EH (cell line): ENCODE results near the gene CYB5RL.
"Not testable (repeated sequence)": the region's sequence is repeated elsewhere in the genome, so short reads cannot be mapped to it uniquely, and the experiment has no call there.

Source experiments
- DNase-seq: peaks from one replicate; pipeline ENCODE4 v3.0.0-alpha.2; 2015; ENCODE audit warnings: low read depth

Gene CYB5RL

DNA sequence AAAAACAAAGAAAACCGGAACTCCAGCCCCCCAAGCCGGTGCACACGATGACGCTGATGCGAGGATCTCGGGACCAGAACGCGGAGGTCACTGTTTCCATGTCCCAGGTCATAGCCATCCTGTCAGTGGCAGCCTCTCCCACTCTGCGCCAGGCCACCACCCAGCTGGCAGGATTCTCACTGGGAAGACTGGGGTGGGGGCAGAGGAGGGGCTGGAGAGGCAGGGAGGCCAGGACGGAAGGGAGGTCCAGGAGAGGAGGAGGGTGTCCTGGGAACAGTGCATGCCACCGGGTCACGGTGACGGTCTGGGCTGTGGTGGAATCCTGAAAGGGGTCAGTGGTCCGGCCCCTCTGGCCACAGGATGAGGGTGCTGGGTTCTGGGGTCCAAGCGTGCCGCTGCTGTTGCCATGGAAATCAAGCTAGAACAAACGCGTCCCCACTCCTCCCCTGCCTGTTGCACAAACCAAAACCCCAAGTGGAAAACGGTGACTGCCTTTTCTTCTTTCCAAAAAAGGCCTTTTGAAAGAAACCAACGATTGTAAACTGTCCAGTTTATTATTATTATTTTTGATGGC, 26.2 kb upstream of the CYB5RL start:
- DNase-seq = no peak

DNA sequence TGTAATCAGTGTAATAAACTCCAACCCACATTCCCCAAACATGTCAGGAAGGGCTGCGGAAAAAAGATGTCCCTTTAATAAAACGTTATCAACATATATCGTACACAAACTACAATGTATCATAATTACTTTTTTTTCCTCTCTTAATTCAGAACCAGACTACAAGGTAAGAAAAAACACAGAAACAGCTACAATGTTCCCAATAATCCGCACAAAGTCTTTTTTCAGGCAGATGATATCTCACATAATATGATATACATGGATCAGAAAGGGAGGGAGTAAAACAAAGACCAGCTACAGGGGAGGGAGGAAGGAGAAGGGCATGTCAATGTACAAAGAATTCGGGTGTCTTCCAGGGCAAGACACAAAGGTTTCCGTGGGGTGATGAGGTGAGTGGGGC, 25.5 kb upstream of the CYB5RL start:
- DNase-seq = no peak

- no peak for DNase-seq
Measured at GRCh38 chr1:54224233-54224632, 24.4 kb upstream of the CYB5RL start.

- no peak for DNase-seq
Measured at GRCh38 chr1:54223441-54224202, 23.8 kb upstream of the CYB5RL start.

- no peak for DNase-seq
Measured at GRCh38 chr1:54222711-54223110, 22.9 kb upstream of the CYB5RL start.

- no peak for DNase-seq
Measured at GRCh38 chr1:54221867-54222484, 22.1 kb upstream of the CYB5RL start.

DNA sequence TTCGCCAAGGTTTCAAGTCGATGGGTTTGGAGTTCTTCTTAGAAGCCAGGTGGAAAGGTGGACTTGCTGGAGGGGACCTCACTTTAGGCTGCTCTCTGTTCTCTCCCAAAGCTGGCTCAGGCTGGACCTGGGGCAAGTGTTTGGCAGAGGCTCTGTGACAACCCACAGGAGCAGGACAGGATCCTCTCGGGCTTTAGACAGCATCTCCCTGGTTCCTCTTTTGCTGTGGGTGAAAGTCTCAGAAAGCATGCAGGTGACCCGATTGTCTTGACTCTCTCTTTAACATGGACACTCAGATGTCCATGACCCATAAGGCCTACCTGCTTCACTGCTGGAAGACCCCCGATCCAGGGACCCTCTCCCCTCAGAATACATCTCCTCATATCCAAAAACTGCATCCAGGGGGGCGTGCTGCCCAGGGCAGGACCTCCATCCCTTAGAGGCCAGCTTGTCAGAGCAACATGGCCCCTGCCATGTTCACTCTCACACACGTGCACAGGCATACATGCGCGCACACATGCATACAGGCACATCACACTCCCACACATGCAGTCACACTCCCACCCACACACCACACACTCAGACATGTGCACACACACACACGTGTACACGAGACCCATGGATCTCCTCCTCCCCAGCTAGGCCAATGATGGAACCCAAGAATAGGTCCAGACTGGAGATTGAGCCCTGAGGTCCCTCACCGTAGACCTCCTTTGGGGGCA, 21.4 kb upstream of the CYB5RL start:
- no peak for DNase-seq

- DNase-seq = peak; percentile 52
Measured at GRCh38 chr1:54220004-54220811, 20.4 kb upstream of the CYB5RL start.

DNA sequence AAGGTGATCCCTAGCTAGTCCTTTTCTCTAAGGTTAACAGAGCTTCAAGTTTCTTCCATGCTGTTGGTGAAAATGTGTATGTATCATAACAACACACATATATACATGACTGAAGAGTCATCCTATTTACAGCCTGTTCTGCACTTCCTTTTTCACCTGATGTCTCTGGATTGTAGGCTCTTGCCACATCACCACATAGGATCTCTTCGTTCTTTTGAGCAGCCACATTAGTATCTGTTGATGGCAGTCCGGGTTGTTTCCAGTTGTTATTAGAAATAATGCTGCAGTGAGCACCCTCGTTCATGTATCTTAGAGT, 19.8 kb upstream of the CYB5RL start:
- DNase-seq = no peak

DNA sequence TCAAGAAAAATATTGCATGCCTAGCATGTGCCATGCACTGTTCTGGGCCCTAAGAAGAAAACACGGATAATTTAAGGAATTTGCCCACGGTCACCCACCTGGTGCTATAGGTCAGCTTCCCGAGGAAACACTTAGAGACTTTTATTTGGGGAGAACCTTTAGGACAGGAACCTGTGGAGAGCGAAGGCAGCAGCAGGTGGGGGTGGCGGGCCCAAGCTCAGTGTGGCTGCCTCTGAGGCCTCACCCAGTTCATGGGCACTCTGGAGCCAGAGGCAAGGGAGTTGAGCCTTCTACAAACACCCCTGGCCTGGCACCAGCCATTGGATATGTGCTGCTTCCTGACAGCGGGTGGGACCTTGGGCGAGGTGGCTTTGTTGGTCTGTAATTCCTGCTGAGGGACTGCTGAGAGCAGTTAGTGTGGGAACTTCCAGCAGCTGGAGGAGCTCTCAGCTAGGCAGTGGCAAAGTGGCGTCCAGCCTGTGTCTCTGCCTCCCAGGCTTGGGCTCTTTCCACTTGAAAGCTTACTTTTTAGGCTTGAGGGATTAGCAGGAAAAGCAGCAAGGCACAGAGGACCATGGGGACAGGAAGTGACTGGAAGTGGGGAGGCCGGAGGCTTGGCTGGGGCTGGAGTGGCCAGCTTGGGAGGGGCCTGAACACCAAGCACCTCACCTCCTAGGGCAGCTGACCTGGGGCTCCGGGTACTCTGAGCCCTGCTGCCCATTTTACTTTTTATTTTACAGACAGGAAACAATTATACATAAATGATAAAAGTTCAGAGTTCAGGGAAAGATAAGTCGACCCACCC, 19.3 kb upstream of the CYB5RL start:
- peak; percentile 12 for DNase-seq

DNA sequence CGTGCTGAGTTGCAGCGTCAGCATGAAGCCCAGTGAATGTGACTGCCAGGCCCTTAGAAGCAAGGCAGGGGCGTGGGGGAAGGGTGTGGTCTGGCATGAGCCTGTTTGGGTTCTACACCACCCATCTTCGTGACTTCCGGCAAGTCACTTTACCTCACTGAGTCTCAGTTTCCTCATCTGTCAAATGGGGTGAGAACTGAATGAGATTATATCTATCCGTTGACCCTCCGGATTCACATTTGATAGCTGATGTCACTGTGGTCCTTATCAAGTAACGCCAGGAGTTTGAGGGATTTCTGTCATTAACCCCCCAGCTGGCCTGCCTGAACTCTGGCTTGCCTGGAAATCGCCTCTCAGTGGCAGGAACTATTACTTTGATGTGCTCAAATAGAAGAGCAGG, 15.7 kb upstream of the CYB5RL start:
- no peak for DNase-seq

GRCh38 chr1:54212872-54213271, 13.0 kb upstream of the CYB5RL start:
- no peak for DNase-seq

GRCh38 chr1:54207896-54208295, 8.1 kb upstream of the CYB5RL start:
- not testable (repeated sequence) for DNase-seq

DNA sequence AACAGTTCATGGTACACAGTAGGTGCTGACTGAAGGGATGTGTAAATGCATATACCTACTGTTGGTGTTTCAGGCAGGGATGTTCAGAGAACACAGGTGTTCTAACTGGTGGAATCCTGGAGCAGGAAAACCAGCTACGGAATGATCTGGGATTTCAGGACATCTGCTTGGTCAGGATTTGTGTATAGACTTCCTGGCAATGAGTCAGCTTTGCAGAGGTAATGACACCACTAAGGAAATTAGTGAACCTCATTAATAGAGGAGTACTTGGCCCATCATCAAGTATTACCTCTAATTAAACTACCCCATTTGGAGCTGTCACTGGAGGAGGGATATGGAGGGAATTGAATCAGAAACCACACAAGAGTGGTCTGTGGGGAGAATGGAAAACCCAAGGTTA, 7.5 kb upstream of the CYB5RL start:
- no peak for DNase-seq

DNA sequence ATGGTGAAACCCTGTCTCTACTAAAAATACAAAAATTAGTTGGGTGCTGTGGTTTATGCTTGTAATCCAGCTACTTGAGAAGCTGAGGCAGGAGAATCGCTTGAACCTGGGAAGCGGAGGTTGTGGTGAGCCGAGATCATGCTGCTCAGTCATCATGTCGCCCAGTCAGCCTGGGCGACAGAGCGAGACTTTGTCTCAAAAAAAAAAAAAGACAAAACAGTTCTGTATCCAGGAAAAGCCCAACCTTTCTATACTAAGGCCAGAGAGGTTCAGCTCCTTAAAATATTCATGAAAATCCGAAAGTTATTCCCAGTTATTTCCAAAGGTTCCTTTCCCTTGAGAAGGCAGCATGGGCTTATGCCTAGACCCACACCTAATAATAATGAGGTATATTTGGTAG, 4.4 kb upstream of the CYB5RL start:
- DNase-seq = no peak

GRCh38 chr1:54200519-54200997, 728 bp upstream of the CYB5RL start:
- peak; percentile 19 for DNase-seq

DNA sequence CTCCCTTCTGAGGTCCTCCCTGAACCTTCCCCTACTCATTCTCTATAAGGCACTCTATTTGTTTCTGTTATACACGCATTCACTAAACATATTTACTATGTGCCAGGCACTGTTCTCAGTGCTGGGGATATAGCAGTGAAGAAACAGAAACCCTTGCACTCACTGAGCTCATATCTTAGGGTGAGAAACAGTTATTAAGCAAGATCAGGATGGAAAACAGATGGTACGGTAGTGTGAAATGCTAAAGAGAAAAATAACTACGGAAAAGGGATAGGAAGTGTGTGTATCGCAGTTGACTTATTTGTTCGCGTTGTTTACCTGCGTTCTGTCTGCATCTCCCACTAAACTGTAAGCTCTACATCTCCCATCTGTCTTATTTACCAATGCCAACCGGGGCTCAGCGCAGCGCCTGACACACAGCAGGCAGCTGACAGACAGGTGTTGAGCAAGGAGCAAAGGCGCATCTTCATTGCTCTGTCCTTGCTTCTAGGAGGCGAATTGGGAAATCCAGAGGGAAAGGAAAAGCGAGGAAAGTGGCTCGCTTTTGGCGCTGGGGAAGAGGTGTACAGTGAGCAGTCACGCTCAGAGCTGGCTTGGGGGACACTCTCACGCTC, 572 bp downstream of the CYB5RL start:
- DNase-seq = no peak

DNA sequence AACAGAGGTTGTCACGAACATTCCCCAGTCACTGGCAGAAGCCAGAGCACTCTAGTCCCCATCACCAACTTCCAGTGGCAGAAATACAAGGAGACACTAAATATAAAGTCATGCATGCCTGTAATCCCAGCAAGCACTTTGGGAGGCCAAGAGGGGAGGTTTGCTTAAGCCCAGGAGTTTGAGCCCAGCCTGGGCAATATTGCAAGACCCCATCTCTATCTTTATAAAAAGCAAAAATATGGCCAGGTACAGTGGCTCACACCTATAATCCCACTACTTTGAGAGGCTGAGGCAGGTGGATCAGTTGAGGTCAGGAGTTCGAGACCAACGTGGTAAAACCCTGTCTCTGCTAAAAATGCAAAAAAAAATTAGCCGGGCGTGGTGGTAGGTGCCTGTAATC, 6.4 kb downstream of the CYB5RL start:
- no peak for DNase-seq

GRCh38 chr1:54191525-54191924, 8.3 kb downstream of the CYB5RL start:
- DNase-seq = no peak

DNA sequence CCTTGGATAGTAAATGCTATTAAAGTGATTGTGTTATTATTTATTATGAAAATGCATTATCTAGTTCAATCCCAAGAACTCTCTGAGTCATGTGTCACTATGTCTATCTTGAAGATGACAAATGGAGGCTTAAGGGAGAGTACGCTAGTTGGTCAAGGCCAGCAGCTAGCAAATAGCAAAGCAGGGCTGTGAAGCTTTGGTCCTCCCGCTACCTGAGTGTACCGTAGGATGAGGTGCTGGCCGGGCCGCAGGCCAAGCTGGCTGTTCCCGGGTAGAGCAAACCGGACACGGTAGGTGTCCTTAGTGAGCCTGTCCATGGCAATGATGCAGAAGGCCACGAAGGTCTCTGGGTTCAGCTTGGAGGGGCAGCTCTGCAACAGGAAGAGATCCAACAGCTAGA, 9.3 kb downstream of the CYB5RL start:
- no peak for DNase-seq

GRCh38 chr1:54188291-54188690, 11.5 kb downstream of the CYB5RL start:
- DNase-seq = peak; percentile 15
